Measurements from ENCODE around the gene SORBS2. TPM values are rescaled to one million over a fixed set of nuclear protein-coding genes. Genes with fewer than 3 reads are reported as not detected.

SORBS2 gene
- total RNA-seq, 1 donor from 2014 or later: not detected

DNA sequence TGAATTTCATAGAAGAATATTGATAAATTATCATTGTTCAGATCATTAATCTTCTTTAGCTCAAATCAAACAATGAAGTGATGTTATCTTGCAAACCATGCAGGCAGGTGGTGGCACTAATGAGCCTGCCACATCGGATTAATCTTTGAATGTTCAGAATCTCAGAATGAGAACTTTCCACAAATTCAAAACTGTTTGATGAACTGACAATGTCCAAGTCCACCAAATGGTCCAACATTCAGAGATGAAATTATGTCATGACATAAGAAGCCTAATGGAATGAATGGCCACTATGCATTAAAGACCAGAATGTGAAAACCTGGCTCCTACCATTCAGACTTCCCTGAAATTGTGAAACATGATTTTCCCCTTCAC lies 67.5 kb downstream of the SORBS2 start:
- Mint-ChIP-seq H3K27ac (no peak overlapping the region), H3K27me3 (peaks cover 7% of the 10 kb centered on the region), H3K9me3 (no peaks in the 10 kb centered on the region), H3K36me3 (ENCODE audit: low read depth) (no peaks in the 10 kb centered on the region), H3K4me3 (no peak overlapping the region), H3K4me1 (peaks cover 3% of the 10 kb centered on the region)
- intact Hi-C loops (cut with micrococcal nuclease): no loop called here
- no peak for ATAC-seq (ENCODE audit: low read depth)
- POLR2A ChIA-PET: no interaction called here
- CTCF ChIA-PET: no interaction called here
- TF ChIP-seq CTCF (IDR thresholded peaks at IDR 0.05): no peak
- DNase-seq: no peak

DNA sequence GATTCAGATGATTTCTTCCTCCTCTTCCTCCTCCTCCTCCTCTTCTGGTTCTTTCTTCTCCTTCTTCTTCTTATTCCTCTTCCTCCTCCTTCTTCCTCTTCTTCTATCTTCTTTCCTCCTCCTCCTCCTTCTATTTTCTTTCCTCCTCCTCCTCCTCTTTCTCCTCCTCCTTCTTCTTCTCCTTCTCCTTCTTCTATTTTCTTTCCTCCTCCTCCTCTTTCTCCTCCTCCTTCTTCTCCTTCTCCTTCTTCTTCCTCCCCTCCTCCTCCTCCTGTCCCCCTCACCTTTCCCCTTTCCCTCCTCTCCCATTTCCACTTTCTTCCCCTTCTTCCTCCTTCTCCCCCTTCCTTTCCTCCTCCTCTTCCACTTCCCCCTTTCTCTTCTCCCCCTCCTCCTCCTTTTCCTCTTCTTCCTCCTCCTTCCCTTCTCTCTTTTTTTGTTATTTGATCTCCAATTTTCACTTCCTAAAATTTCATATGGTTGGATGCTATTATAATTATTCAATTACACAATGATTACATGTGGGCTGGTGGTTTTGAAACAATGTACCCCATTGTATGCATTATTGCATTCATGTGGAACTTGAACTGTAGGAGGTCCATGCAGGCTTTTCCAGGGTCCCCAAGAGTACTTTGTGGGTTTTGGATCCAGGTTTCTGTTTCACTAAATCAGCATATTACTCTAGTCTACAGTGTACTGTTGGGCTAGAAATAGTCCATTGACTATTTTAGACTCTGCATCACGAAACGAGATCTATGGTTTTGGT lies 68.1 kb downstream of the SORBS2 start:
- CTCF ChIA-PET: no interaction called here
- no peak overlapping the region for H3K4me3 Mint-ChIP-seq

DNA sequence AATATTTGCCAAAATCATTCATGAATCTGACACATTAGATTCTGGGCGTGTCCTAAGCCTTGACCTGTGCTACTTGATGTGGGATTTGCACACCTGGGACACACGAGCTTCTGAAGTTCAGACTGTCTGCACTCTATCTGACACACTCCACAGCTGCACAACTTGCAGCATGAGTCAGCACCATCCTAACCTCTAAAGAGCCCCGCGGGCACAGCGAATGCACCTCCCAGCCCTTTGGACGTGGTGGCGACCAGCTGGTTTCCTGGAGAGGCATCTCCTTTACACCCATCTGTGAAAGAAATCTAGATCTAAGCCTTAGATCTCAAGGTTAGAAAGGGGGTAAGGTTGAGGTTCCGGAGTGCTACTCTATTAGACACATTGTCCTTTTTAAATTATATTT lies 69.2 kb downstream of the SORBS2 start:
- Mint-ChIP-seq H3K4me3 (no peak overlapping the region), H3K27me3 (peaks cover 5% of the 10 kb centered on the region), H3K36me3 (ENCODE audit: low read depth) (no peaks in the 10 kb centered on the region), H3K27ac (no peak overlapping the region), H3K4me1 (peaks cover 3% of the 10 kb centered on the region), H3K9me3 (no peaks in the 10 kb centered on the region)
- intact Hi-C loops (cut with micrococcal nuclease): no loop called here
- POLR2A ChIA-PET: no interaction called here
- no peak for TF ChIP-seq CTCF (IDR thresholded peaks at IDR 0.05)
- ATAC-seq (ENCODE audit: low read depth): no peak
- DNase-seq: no peak
- CTCF ChIA-PET: no interaction called here

More for the DNA sequence above, 68.1 kb downstream of the SORBS2 start:
- DNase-seq (no peak), ATAC-seq (ENCODE audit: low read depth) (no peak)
- H3K27me3 Mint-ChIP-seq: peaks cover 7% of the 10 kb centered on the region
- POLR2A ChIA-PET: no interaction called here
- TF ChIP-seq CTCF (IDR thresholded peaks at IDR 0.05): no peak
- H3K4me1 Mint-ChIP-seq: peaks cover 3% of the 10 kb centered on the region
- no peaks in the 10 kb centered on the region for H3K9me3 Mint-ChIP-seq
- no peak overlapping the region for H3K27ac Mint-ChIP-seq
- H3K36me3 Mint-ChIP-seq (ENCODE audit: low read depth): no peaks in the 10 kb centered on the region
- intact Hi-C loops (cut with micrococcal nuclease): no loop called here

DNA sequence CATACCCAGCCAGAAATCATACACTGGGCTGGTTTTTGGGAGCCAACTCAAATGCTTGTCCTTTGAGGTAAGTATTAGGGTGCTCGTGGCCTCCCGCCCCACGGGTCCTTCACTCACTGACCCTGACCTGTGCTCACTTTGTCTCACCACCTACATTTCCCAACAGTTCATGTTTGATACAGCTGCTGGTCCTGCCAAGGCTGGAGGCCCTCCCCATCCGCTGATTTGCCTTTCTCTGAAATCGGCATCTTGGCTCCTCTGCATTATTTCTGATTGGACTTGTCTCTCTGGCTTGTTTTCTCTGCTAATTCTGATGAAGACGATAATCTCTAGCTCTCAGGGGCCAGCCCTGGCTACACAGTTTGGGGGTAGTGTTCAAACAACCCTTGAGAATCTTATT lies 70.2 kb downstream of the SORBS2 start:
- POLR2A ChIA-PET: interaction anchor here (0.6 kb wide), 1 partner anchor 27 kb away, joined by 3 read pairs; no protein-coding TSS in a partner anchor
- TF ChIP-seq CTCF (IDR thresholded peaks at IDR 0.05): no peak
- H3K4me3 Mint-ChIP-seq: no peak overlapping the region
- DNase-seq: no peak
- H3K27me3 Mint-ChIP-seq: peaks cover 5% of the 10 kb centered on the region
- no peaks in the 10 kb centered on the region for H3K9me3 Mint-ChIP-seq
- CTCF ChIA-PET: no interaction called here
- H3K36me3 Mint-ChIP-seq (ENCODE audit: low read depth): no peaks in the 10 kb centered on the region
- intact Hi-C loops (cut with micrococcal nuclease): no loop called here
- no peak overlapping the region for H3K27ac Mint-ChIP-seq
- peaks cover 3% of the 10 kb centered on the region for H3K4me1 Mint-ChIP-seq
- ATAC-seq (ENCODE audit: low read depth): no peak

GRCh38 chr4:185740471-185740873 lies 71.5 kb downstream of the SORBS2 start:
- intact Hi-C loops (cut with micrococcal nuclease): no loop called here
- H3K36me3 Mint-ChIP-seq (ENCODE audit: low read depth): no peaks in the 10 kb centered on the region
- ATAC-seq (ENCODE audit: low read depth) (no peak), DNase-seq (no peak)
- peaks cover 3% of the 10 kb centered on the region for H3K4me1 Mint-ChIP-seq
- no peak overlapping the region for H3K27ac Mint-ChIP-seq
- H3K4me3 Mint-ChIP-seq: no peak overlapping the region
- H3K27me3 Mint-ChIP-seq: peaks cover 5% of the 10 kb centered on the region
- TF ChIP-seq CTCF (IDR thresholded peaks at IDR 0.05): no peak
- no peaks in the 10 kb centered on the region for H3K9me3 Mint-ChIP-seq
- ChIA-PET POLR2A (no interaction called here), CTCF (no interaction called here)

All from activated B cell treated with CpG ODN at 0.5 μM for 24 hours (primary cell).